HEK293 (cell line): ENCODE data around the gene SPRR2B.

Experiments used
- CTCF ChIA-PET: fragments of 350-600 bp; formaldehyde crosslinking; extraction: SDS; loops from one replicate; lab custom pipeline; 2021; ENCODE audit warnings: antibody characterized with exemption; lab: Yijun Ruan, JAX
- POLR2A ChIA-PET: fragments of 300-600 bp; formaldehyde crosslinking; extraction: SDS; loops from one replicate; lab custom pipeline; 2020; ENCODE audit warnings: antibody characterized with exemption, inconsistent platforms; lab: Yijun Ruan, JAX
- H3K27ac ChIP-seq: fragments of 200-500 bp; sonication (Bioruptor generic); 2 replicates; pipeline ENCODE4 v1.5.1; 2014; ENCODE audit warnings: low read depth, low read length, control low read depth, inconsistent platforms; ENCODE audit errors: extremely low read depth
- H3K36me3 ChIP-seq, 2 experiments: fragments of 200-500 bp in 1 of 2; sonication (Bioruptor generic) in 1 of 2; 1 replicate in 1 of 2; 2 replicates in 1 of 2; pipeline ENCODE4 v1.5.1; 2014 to 2017; ENCODE audit warnings: inconsistent platforms in 2 of 2, low read length in 2 of 2; ENCODE audit not compliant: control insufficient read depth in 2 of 2, insufficient read depth in 1 of 2
- H3K4me1 ChIP-seq: fragments of 200-500 bp; sonication (Bioruptor generic); 2 replicates; pipeline ENCODE4 v1.5.1; 2014; ENCODE audit warnings: mild to moderate bottlenecking, low read length, inconsistent platforms; ENCODE audit not compliant: control insufficient read depth, insufficient read depth
- H3K4me3 ChIP-seq: 2 replicates; pipeline ENCODE4 v1.5.1; 2011; ENCODE audit warnings: low read depth, mild to moderate bottlenecking, control low read depth, low read length, moderate library complexity
- H3K9me3 ChIP-seq: fragments of 200-500 bp; sonication (Bioruptor generic); 2 replicates; pipeline ENCODE4 v1.5.1; 2014; ENCODE audit warnings: low read depth, low read length, inconsistent platforms; ENCODE audit not compliant: control insufficient read depth, insufficient read depth
- GLI4 ChIP-seq: fragments of 450-650 bp; formaldehyde crosslinking; IDR thresholded peaks from 2 replicates; pipeline ENCODE4 v1.5.1; 2016; ENCODE audit warnings: missing biosample characterization, missing genetic modification characterization
- HOXD13 ChIP-seq: sonication (generic); formaldehyde crosslinking; IDR thresholded peaks from 2 replicates; pipeline ENCODE4 v1.8.0; 2022; ENCODE audit warnings: missing genetic modification reagents, borderline replicate concordance
- KLF16 ChIP-seq: fragments of 450-650 bp; formaldehyde crosslinking; IDR thresholded peaks from 2 replicates; pipeline ENCODE4 v1.5.1; 2017; ENCODE audit warnings: missing biosample characterization, missing genetic modification characterization
- PATZ1 ChIP-seq: fragments of 450-650 bp; formaldehyde crosslinking; IDR thresholded peaks from 2 replicates; pipeline ENCODE4 v1.5.1; 2016; ENCODE audit warnings: missing biosample characterization, missing genetic modification characterization
- PBX3 ChIP-seq: sonication (generic); formaldehyde crosslinking; IDR thresholded peaks from 2 replicates; pipeline ENCODE4 v1.8.1; 2022; ENCODE audit warnings: mild to moderate bottlenecking, moderate library complexity, missing genetic modification reagents
- PRDM1 ChIP-seq: fragments of 450-650 bp; formaldehyde crosslinking; IDR thresholded peaks from 2 replicates; pipeline ENCODE4; 2016; ENCODE audit warnings: missing biosample characterization, missing genetic modification characterization
- REST ChIP-seq: fragments of 450-650 bp; formaldehyde crosslinking; IDR thresholded peaks from 2 replicates; pipeline ENCODE4 v1.5.1; 2016; ENCODE audit warnings: missing biosample characterization, missing genetic modification characterization
- WT1 ChIP-seq: fragments of 450-650 bp; formaldehyde crosslinking; IDR thresholded peaks from 2 replicates; pipeline ENCODE4 v1.5.1; 2016; ENCODE audit warnings: missing biosample characterization, missing genetic modification characterization
- ZBTB10 ChIP-seq: fragments of 450-650 bp; formaldehyde crosslinking; IDR thresholded peaks from 2 replicates; pipeline ENCODE4 v1.5.1; 2016; ENCODE audit warnings: missing biosample characterization, missing genetic modification characterization
- ZBTB48 ChIP-seq: fragments of 450-650 bp; formaldehyde crosslinking; IDR thresholded peaks from 2 replicates; pipeline ENCODE4 v1.5.1; 2016; ENCODE audit warnings: missing biosample characterization, missing genetic modification characterization
- ZFP37 ChIP-seq: fragments of 450-650 bp; formaldehyde crosslinking; IDR thresholded peaks from 2 replicates; pipeline ENCODE4 v1.5.1; 2016; ENCODE audit warnings: missing biosample characterization, missing genetic modification characterization
- ZNF121 ChIP-seq: fragments of 450-650 bp; formaldehyde crosslinking; IDR thresholded peaks from 2 replicates; pipeline ENCODE4 v1.5.1; 2016; ENCODE audit warnings: missing biosample characterization, missing genetic modification characterization
- ZNF175 ChIP-seq: fragments of 450-650 bp; formaldehyde crosslinking; IDR thresholded peaks from 2 replicates; pipeline ENCODE4 v1.5.1; 2016; ENCODE audit warnings: missing biosample characterization, missing genetic modification characterization
- ZNF223 ChIP-seq: fragments of 450-650 bp; formaldehyde crosslinking; IDR thresholded peaks from 2 replicates; pipeline ENCODE4 v1.5.1; 2016; ENCODE audit warnings: missing biosample characterization, missing genetic modification characterization
- ZNF274 ChIP-seq, 2 experiments: fragments of 200-500 bp in 1 of 2; fragments of 450-650 bp in 1 of 2; sonication (Bioruptor generic) in 1 of 2; formaldehyde crosslinking in 1 of 2; IDR thresholded peaks; 2 replicates each; pipeline versions ENCODE4 v1.5.1 to v1.6.1; 2014 to 2016; ENCODE audit warnings: borderline replicate concordance in 1 of 2, inconsistent platforms in 1 of 2, low read length in 1 of 2, missing biosample characterization in 1 of 2, missing genetic modification characterization in 1 of 2
- ZNF473 ChIP-seq: fragments of 450-650 bp; formaldehyde crosslinking; IDR thresholded peaks from 2 replicates; pipeline ENCODE4 v1.5.1; 2017; ENCODE audit warnings: missing biosample characterization, missing genetic modification characterization
- ZNF529 ChIP-seq: fragments of 450-650 bp; formaldehyde crosslinking; IDR thresholded peaks from 2 replicates; pipeline ENCODE4 v1.5.1; 2017; ENCODE audit warnings: missing genetic modification characterization, missing biosample characterization; ENCODE audit not compliant: insufficient replicate concordance
- ZNF571 ChIP-seq: fragments of 450-650 bp; formaldehyde crosslinking; IDR thresholded peaks from 2 replicates; pipeline ENCODE4 v1.5.0; 2017; ENCODE audit warnings: missing biosample characterization, missing genetic modification characterization
- ZNF596 ChIP-seq: fragments of 450-650 bp; IDR thresholded peaks from 2 replicates; pipeline ENCODE4 v1.5.0; 2018; ENCODE audit warnings: missing biosample characterization, mild to moderate bottlenecking, missing genetic modification characterization, moderate library complexity
- ZNF600 ChIP-seq: fragments of 450-650 bp; formaldehyde crosslinking; IDR thresholded peaks from 2 replicates; pipeline ENCODE4 v1.5.1; 2016; ENCODE audit warnings: missing biosample characterization, missing genetic modification characterization
- ZNF624 ChIP-seq: fragments of 450-650 bp; formaldehyde crosslinking; IDR thresholded peaks from 2 replicates; pipeline ENCODE4 v1.5.1; 2017; ENCODE audit warnings: missing biosample characterization, missing genetic modification characterization
- ZNF626 ChIP-seq: fragments of 450-650 bp; sonication (Bioruptor Pico); formaldehyde crosslinking; IDR thresholded peaks from 2 replicates; pipeline ENCODE4 v1.5.1; 2018; ENCODE audit warnings: missing biosample characterization, missing genetic modification characterization, inconsistent platforms
- ZNF777 ChIP-seq: fragments of 450-650 bp; formaldehyde crosslinking; IDR thresholded peaks from 2 replicates; pipeline ENCODE4 v1.5.1; 2017; ENCODE audit warnings: missing biosample characterization, missing genetic modification characterization, borderline replicate concordance
- ZNF791 ChIP-seq: fragments of 450-650 bp; formaldehyde crosslinking; IDR thresholded peaks from 2 replicates; pipeline ENCODE4 v1.5.1; 2016; ENCODE audit warnings: missing biosample characterization, missing genetic modification characterization

The SPRR2B gene

GRCh38 chr1:153028766-153029165 lies 42.6 kb downstream of the SPRR2B start (continued):
- TF ChIP-seq GLI4 (tag by site-specific recombination): no peak
- TF ChIP-seq PBX3 (CRISPR knock-in tag): no peak
- TF ChIP-seq ZNF571 (tag by site-specific recombination): no peak
- no peak for TF ChIP-seq ZBTB48
- TF ChIP-seq ZNF529 (tag by site-specific recombination): no peak
- TF ChIP-seq PATZ1: no peak

- no peaks in the 10 kb centered on the region for H3K4me1 ChIP-seq
- TF ChIP-seq ZNF626 (tag by site-specific recombination) (no peak), KLF16 (tag by site-specific recombination) (no peak), ZNF223 (tag by site-specific recombination) (no peak), REST (tag by site-specific recombination) (no peak), ZNF791 (tag by site-specific recombination) (no peak), ZNF777 (no peak), WT1 (tag by site-specific recombination) (no peak), HOXD13 (CRISPR knock-in tag) (no peak), PRDM1 (no peak), ZNF596 (tag by site-specific recombination) (no peak), ZNF121 (no peak), ZNF175 (tag by site-specific recombination) (no peak), ZNF624 (tag by site-specific recombination) (no peak)
- POLR2A ChIA-PET: no interaction called here
- no peaks in the 10 kb centered on the region for H3K36me3 ChIP-seq
- no peak overlapping the region for H3K4me3 ChIP-seq
- CTCF ChIA-PET: no interaction called here
- no peak overlapping the region for H3K27ac ChIP-seq
- H3K9me3 ChIP-seq: no peaks in the 10 kb centered on the region
Observed at GRCh38 chr1:153025797-153026196, 45.6 kb downstream of the SPRR2B start.

GRCh38 chr1:153024413-153024812 lies 47.0 kb downstream of the SPRR2B start:
- Histone ChIP-seq H3K27ac (no peak overlapping the region), H3K4me3 (no peak overlapping the region), H3K4me1 (no peaks in the 10 kb centered on the region), H3K9me3 (no peaks in the 10 kb centered on the region), H3K36me3 (no peaks in the 10 kb centered on the region)
- ChIA-PET POLR2A (no interaction called here), CTCF (interaction anchor here (0.7 kb wide), 1 partner anchor 174 kb away, joined by 3 read pairs; no protein-coding TSS in a partner anchor)
- TF ChIP-seq ZNF473 (tag by site-specific recombination) (no peak), ZNF274 (IDR thresholded peaks at IDR 0.05; ENCODE audit: low read length) (no peak), ZNF274 (tag by site-specific recombination; IDR thresholded peaks at IDR 0.05; ENCODE audit: borderline replicate concordance) (no peak), ZBTB10 (no peak), ZFP37 (tag by site-specific recombination) (no peak), ZNF600 (tag by site-specific recombination) (no peak)
